PC-3 (cell line): Measurements from ENCODE around the gene NPAS2. TPM values are rescaled to one million over a fixed set of nuclear protein-coding genes. Genes with fewer than 3 reads are reported as not detected.

ENCODE experiments used
- ATAC-seq: fragments of 200-7000 bp; cut with Tn5 transposase; 2 replicates; pipeline ENCODE4 v1.9.1; 2020; ENCODE audit warnings: mild to moderate bottlenecking, moderate library complexity
- BruUV-seq: library from RNA; stranded (reverse); fragments of 400-500 nt; replicated peaks from 2 replicates; lab custom pipeline; 2021; lab: Mats Ljungman, UMichigan
- CTCF ChIA-PET: fragments of 300-600 bp; sonication (Branson Sonifier 250); formaldehyde crosslinking; loops from one replicate; lab custom pipeline; 2022; ENCODE audit warnings: antibody characterized with exemption; lab: Charles Lee
- POLR2A ChIA-PET: fragments of 300-600 bp; sonication (Branson Sonifier 250); formaldehyde crosslinking; loops from one replicate; lab custom pipeline; 2022; ENCODE audit warnings: antibody characterized with exemption; ENCODE audit not compliant: unreplicated experiment; lab: Charles Lee
- DNase-seq: peaks from one replicate; pipeline ENCODE4 v3.0.0-alpha.2; 2015
- H2AFZ ChIP-seq: fragments of 300-600 bp; sonication (generic); 2 replicates; pipeline ENCODE4 v1.6.0; 2016; ENCODE audit warnings: antibody characterized with exemption, low read length
- H3F3A ChIP-seq: fragments of 300-600 bp; sonication (generic); one replicate; pipeline ENCODE4 v1.6.0; 2017; ENCODE audit warnings: antibody characterized with exemption, low read length, control low read depth, mild to moderate bottlenecking; ENCODE audit not compliant: unreplicated experiment
- H3K27ac ChIP-seq: fragments of 300-600 bp; sonication (generic); 2 replicates; pipeline ENCODE4 v1.5.1; 2016; ENCODE audit warnings: mild to moderate bottlenecking, low read length
- H3K27me3 ChIP-seq: fragments of 300-600 bp; sonication (generic); 2 replicates; pipeline ENCODE4 v1.6.1; 2016; ENCODE audit warnings: low read length, mixed read lengths
- H3K36me3 ChIP-seq: fragments of 300-600 bp; sonication (generic); 2 replicates; pipeline ENCODE4 v1.6.1; 2016; ENCODE audit warnings: low read depth, mixed run types, low read length, mixed read lengths
- H3K4me1 ChIP-seq: fragments of 300-600 bp; sonication (generic); 2 replicates; pipeline ENCODE4 v1.5.1; 2016; ENCODE audit warnings: low read length; ENCODE audit not compliant: insufficient read depth
- H3K4me2 ChIP-seq: fragments of 300-600 bp; sonication (generic); 2 replicates; pipeline ENCODE4 v1.6.0; 2016; ENCODE audit warnings: low read length
- H3K4me3 ChIP-seq: fragments of 300-600 bp; sonication (generic); 2 replicates; pipeline ENCODE4 v1.5.1; 2016; ENCODE audit warnings: mild to moderate bottlenecking, low read length, mixed read lengths
- H3K79me2 ChIP-seq: fragments of 300-600 bp; sonication (generic); 2 replicates; pipeline ENCODE4 v1.6.1; 2017; ENCODE audit warnings: low read length, mixed read lengths
- H3K9ac ChIP-seq: fragments of 300-600 bp; sonication (generic); 2 replicates; pipeline ENCODE4 v1.6.0; 2016; ENCODE audit warnings: mild to moderate bottlenecking, low read length
- H3K9me2 ChIP-seq: fragments of 300-600 bp; sonication (generic); replicated peaks from 2 replicates; pipeline ENCODE4 v1.6.1; 2016; ENCODE audit warnings: mixed run types, low read length, mixed read lengths
- H3K9me3 ChIP-seq: fragments of 300-600 bp; sonication (generic); 2 replicates; pipeline ENCODE4 v1.6.1; 2016; ENCODE audit warnings: low read length, mixed read lengths
- H4K20me1 ChIP-seq: fragments of 300-600 bp; sonication (generic); 2 replicates; pipeline ENCODE4 v1.6.1; 2016; ENCODE audit warnings: low read length, mixed read lengths
- CTCF ChIP-seq: fragments of 300-600 bp; sonication (generic); conservative IDR thresholded peaks from 2 replicates; pipeline ENCODE4 v1.5.1; 2017; ENCODE audit warnings: antibody characterized with exemption, low read depth, mild to moderate bottlenecking, low read length
- EZH2 ChIP-seq: fragments of 300-600 bp; sonication (generic); IDR thresholded peaks from one replicate; pipeline ENCODE4 v1.6.1; 2017; ENCODE audit warnings: antibody characterized with exemption, mild to moderate bottlenecking, low read length; ENCODE audit not compliant: unreplicated experiment
- EZH2phosphoT487 ChIP-seq: fragments of 300-600 bp; sonication (generic); IDR thresholded peaks from 2 replicates; pipeline ENCODE4 v1.6.1; 2018; ENCODE audit warnings: mild to moderate bottlenecking, antibody characterized with exemption, low read length, borderline replicate concordance
- intact Hi-C: fragments of 100-400 bp; cut with micrococcal nuclease; formaldehyde crosslinking; loops from 2 replicates; pipeline ENCODE4 v1.9.0; 2023
- total RNA-seq: library from RNA; depleted of rRNA; stranded (reverse); fragments of >200 nt; gene quantifications from 2 replicates; pipeline ENCODE4 v1.2.3, GENCODE V29; 2014

Gene NPAS2
- total RNA-seq, 1 experiment from 2014 or later = 55.4 TPM

GRCh38 chr2:100822587-100823248 is 2.8 kb downstream of the NPAS2 start:
- Histone ChIP-seq H3K27me3 (no peaks in the 10 kb centered on the region), H3K79me2 (peaks cover 84% of the 10 kb centered on the region), H3K4me1 (peaks cover 36% of the 10 kb centered on the region), H4K20me1 (peaks cover 52% of the 10 kb centered on the region), H3K4me2 (peak overlapping the region; percentile 85), H3K27ac (peak overlapping the region; percentile 73), H3F3A (no peaks in the 10 kb centered on the region), H3K4me3 (peak overlapping the region; percentile 93), H3K36me3 (peaks cover 13% of the 10 kb centered on the region; the same call in 1 of the 2 replicates), H3K9me2 (no peaks in the 10 kb centered on the region), H3K9me3 (no peaks in the 10 kb centered on the region), H3K9ac (peak overlapping the region; percentile 96), H2AFZ (no peak overlapping the region)
- POLR2A ChIA-PET = interaction anchor here (0.5 kb wide), 2 partner anchors 173 kb away, joined by 3 read pairs; no protein-coding TSS in a partner anchor
- DNase-seq = peak; percentile 55
- no peak for TF ChIP-seq EZH2phosphoT487
- no peak for TF ChIP-seq CTCF
- no peak for TF ChIP-seq EZH2
- BruUV-seq = TSS peak; percentile 5
- CTCF ChIA-PET = no interaction called here
- no peak for ATAC-seq
- intact Hi-C loops = no loop called here

GRCh38 chr2:100823665-100824438 is 3.9 kb downstream of the NPAS2 start:
- peaks cover 95% of the 10 kb centered on the region for H3K79me2 ChIP-seq
- no peak for TF ChIP-seq CTCF
- no peak for TF ChIP-seq EZH2
- TF ChIP-seq EZH2phosphoT487 = no peak
- peaks cover 64% of the 10 kb centered on the region for H4K20me1 ChIP-seq
- CTCF ChIA-PET = no interaction called here
- peak overlapping the region; percentile 93; the same call in 1 of the 2 replicates for H3K4me3 ChIP-seq
- no peaks in the 10 kb centered on the region for H3K9me3 ChIP-seq
- peaks cover 29% of the 10 kb centered on the region for H3K4me1 ChIP-seq
- no peak overlapping the region for H3K27ac ChIP-seq
- no peaks in the 10 kb centered on the region for H3K27me3 ChIP-seq
- POLR2A ChIA-PET = no interaction called here
- H3F3A ChIP-seq = no peaks in the 10 kb centered on the region
- ATAC-seq (no peak), DNase-seq (no peak)
- H3K36me3 ChIP-seq = peaks cover 13% of the 10 kb centered on the region; the same call in 1 of the 2 replicates
- no TSS peak for BruUV-seq
- no peak overlapping the region for H2AFZ ChIP-seq
- no peak overlapping the region for H3K9ac ChIP-seq
- H3K9me2 ChIP-seq = no peaks in the 10 kb centered on the region
- intact Hi-C loops = no loop called here
- peak overlapping the region; percentile 85 for H3K4me2 ChIP-seq
